Measurements from ENCODE around the gene TSBP1. TPM values are rescaled to one million over a fixed set of nuclear protein-coding genes. Genes with fewer than 3 reads are reported as not detected.

TSBP1 gene
- total RNA-seq, 6 donors from 2014 or later, result not detected

- DNase-seq, result no peak
- 23 to 25% methylated on average over 1 of the region's 1 CpG for WGBS, 2 donors
- Histone ChIP-seq H3K27me3 (peaks cover 0 to 2% (median 0%) of the 10 kb centered on the region in 4 donors), H3K27ac (no peak overlapping the region), H3K4me1 (no peaks in the 10 kb centered on the region), H3K36me3 (no peaks in the 10 kb centered on the region), H3K4me3 (no peak overlapping the region), H3K9me3 (no peaks in the 10 kb centered on the region)
- no peak for ATAC-seq (ENCODE audit: low FRiP score in 2 of 2)
- TF ChIP-seq CTCF (IDR thresholded peaks at IDR 0.05) (no peak), POLR2AphosphoS5 (IDR thresholded peaks at IDR 0.05) (no peak), POLR2A (IDR thresholded peaks at IDR 0.05) (no peak), EP300 (IDR thresholded peaks at IDR 0.05) (no peak)
Measured at GRCh38 chr6:32405656-32406055, 34.0 kb upstream of the TSBP1 start.

- no peak overlapping the region for H3K27ac ChIP-seq
- H3K4me1 ChIP-seq, result no peaks in the 10 kb centered on the region
- H3K4me3 ChIP-seq, result no peak overlapping the region
- H3K9me3 ChIP-seq, result no peaks in the 10 kb centered on the region
- TF ChIP-seq POLR2A (IDR thresholded peaks at IDR 0.05), result no peak
- TF ChIP-seq POLR2AphosphoS5 (IDR thresholded peaks at IDR 0.05), result no peak
- TF ChIP-seq EP300 (IDR thresholded peaks at IDR 0.05), result no peak
- TF ChIP-seq CTCF (IDR thresholded peaks at IDR 0.05), result no peak
- no peak for ATAC-seq (ENCODE audit: low FRiP score in 2 of 2)
- 46 to 82% methylated on average over 1 to 8 of the region's 8 CpGs for WGBS, 2 donors
- H3K27me3 ChIP-seq, result peaks cover 0 to 2% (median 0%) of the 10 kb centered on the region in 4 donors
- no peaks in the 10 kb centered on the region for H3K36me3 ChIP-seq
- no peak for DNase-seq
Measured at GRCh38 chr6:32402812-32403211, 31.1 kb upstream of the TSBP1 start.

- TF ChIP-seq POLR2A (IDR thresholded peaks at IDR 0.05), result no peak
- no peak for TF ChIP-seq EP300 (IDR thresholded peaks at IDR 0.05)
- no peak for TF ChIP-seq POLR2AphosphoS5 (IDR thresholded peaks at IDR 0.05)
- TF ChIP-seq CTCF (IDR thresholded peaks at IDR 0.05), result no peak
- H3K9me3 ChIP-seq, result no peaks in the 10 kb centered on the region
- no peak for DNase-seq
- H3K4me3 ChIP-seq, result no peak overlapping the region
- H3K27me3 ChIP-seq, result peaks cover 0 to 2% (median 0%) of the 10 kb centered on the region in 4 donors
- no peaks in the 10 kb centered on the region for H3K36me3 ChIP-seq
- H3K27ac ChIP-seq, result no peak overlapping the region
- no peak for ATAC-seq (ENCODE audit: low FRiP score in 2 of 2)
- 29 to 37% methylated on average over 4 of the region's 4 CpGs for WGBS, 2 donors
- no peaks in the 10 kb centered on the region for H3K4me1 ChIP-seq
Measured at GRCh38 chr6:32401284-32401963, 29.7 kb upstream of the TSBP1 start.

- H3K4me1 ChIP-seq, result no peaks in the 10 kb centered on the region
- no peaks in the 10 kb centered on the region for H3K36me3 ChIP-seq
- 72 to 77% methylated on average over 7 of the region's 7 CpGs for WGBS, 2 donors
- DNase-seq (no peak), ATAC-seq (ENCODE audit: low FRiP score in 2 of 2) (no peak)
- no peak overlapping the region for H3K27ac ChIP-seq
- H3K27me3 ChIP-seq, result no peaks in the 10 kb centered on the region
- no peak for TF ChIP-seq CTCF (IDR thresholded peaks at IDR 0.05)
- H3K9me3 ChIP-seq, result no peaks in the 10 kb centered on the region
- H3K4me3 ChIP-seq, result no peak overlapping the region
Measured at GRCh38 chr6:32397252-32397920, 25.7 kb upstream of the TSBP1 start.

GRCh38 chr6:32396028-32396427 lies 24.3 kb upstream of the TSBP1 start:
- TF ChIP-seq POLR2AphosphoS5 (IDR thresholded peaks at IDR 0.05) (no peak), CTCF (IDR thresholded peaks at IDR 0.05) (no peak), EP300 (IDR thresholded peaks at IDR 0.05) (no peak)
- no peak overlapping the region for H3K4me3 ChIP-seq
- no peak for ATAC-seq (ENCODE audit: low FRiP score in 2 of 2)

More at GRCh38 chr6:32396028-32396427, 24.3 kb upstream of the TSBP1 start:
- H3K27ac ChIP-seq, result no peak overlapping the region
- 89 to 98% methylated on average over 10 of the region's 10 CpGs for WGBS, 2 donors
- H3K36me3 ChIP-seq, result no peaks in the 10 kb centered on the region
- no peaks in the 10 kb centered on the region for H3K9me3 ChIP-seq
- DNase-seq, result no peak
- H3K27me3 ChIP-seq, result no peaks in the 10 kb centered on the region
- H3K4me1 ChIP-seq, result no peaks in the 10 kb centered on the region
